Measurements from ENCODE around the gene GPC5.
A peak's percentile ranks its signal among the peaks of the same experiment; 100 is the strongest.
"Not testable (repeated sequence)": the region's sequence is repeated elsewhere in the genome, so short reads cannot be mapped to it uniquely, and the experiment has no call there.

GPC5 gene

DNA sequence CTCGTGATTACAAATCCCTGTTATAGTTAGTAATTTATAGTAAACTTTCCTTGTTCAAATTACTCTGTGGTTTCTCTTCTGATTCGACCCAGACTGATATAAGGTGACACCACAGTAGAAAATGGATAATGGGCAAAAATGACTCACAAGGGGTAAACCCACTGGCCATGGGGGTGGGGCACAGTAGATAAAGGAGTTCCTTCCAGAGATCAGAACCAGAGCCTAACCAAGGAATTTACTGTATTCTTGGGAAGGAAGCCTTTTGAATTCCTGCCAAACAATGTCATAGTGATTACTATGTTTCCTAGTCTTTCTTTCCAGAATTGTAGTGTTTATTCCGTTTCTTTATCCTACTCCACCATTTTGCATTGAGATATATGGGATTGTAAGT lies 29.0 kb upstream of the GPC5 start:
- DNase-seq (ENCODE audit: low spot score) = no peak

DNA sequence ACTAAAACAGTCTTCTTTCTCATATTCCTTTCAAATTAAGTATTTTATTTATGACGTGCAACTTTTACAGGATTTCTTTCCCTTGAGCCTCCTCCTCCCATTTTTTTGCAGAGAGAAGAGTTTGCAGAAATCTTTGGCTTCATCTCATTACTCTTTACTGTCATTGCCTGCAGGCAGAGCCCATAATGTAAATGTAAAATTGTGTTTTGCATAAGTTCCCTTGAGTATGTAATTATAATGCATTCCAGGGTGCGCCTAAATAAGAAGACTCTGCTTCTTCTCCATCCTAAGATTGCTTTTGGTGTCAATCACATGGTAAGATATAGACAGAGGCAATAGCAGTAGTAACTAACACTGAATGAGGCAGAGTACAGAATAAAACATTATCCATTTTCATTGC lies 27.9 kb upstream of the GPC5 start:
- DNase-seq (ENCODE audit: low spot score) = no peak

DNA sequence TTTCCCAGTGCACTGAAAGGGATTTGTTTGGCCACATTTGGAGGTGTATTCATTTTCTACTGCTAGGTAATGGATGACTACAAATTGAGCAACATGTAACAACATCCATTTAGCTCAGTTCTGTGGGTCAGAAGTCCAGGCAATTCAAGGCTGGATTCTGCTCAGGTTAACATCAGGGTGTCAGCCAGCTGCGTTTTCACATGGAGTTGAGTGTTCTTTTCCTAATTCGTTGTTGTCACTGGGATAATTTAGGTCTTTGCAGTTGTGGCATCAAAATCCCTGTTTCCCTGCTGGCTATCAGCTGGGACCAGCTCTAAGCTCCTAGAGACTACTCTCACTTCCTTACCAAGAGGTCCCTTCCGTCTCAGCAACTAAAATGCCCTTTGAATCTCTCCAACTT lies 25.5 kb upstream of the GPC5 start:
- DNase-seq (ENCODE audit: low spot score) = no peak

DNA sequence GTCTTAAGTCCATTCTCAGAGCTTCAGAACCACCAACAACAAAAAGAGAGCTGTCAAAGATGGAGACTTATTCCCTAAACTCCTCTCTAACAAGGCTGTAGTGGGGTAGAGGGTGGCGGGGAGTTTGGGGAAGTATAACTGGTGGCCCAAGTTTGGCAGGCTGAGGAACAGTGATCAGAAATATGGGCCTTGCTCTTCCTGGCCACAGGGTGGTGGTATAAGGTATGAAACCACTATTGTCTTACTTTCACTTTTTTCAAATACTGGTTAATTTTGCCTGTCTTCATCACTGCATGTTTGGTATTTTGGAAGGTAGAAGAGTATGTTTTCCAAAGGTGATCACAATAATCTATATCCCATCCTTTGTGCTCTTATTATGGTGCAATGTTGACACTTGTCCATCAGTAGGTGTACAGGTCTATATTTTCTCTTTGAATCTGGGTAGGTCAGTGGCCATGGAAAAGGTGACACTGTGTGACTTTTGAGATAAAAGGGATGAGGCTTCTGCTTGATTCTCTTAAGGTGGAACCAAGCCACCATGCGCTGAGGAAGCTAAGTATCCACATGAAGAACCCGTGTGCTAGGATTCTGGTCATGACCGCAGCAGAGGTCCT lies 23.2 kb upstream of the GPC5 start:
- peak; percentile 5 for DNase-seq (ENCODE audit: low spot score)

GRCh38 chr13:91381371-91381770 lies 17.1 kb upstream of the GPC5 start:
- DNase-seq (ENCODE audit: low spot score) = peak; percentile 53

- no peak for DNase-seq (ENCODE audit: low spot score)
These were observed 14.6 kb upstream of the GPC5 start for GRCh38 chr13:91383836-91384235.

DNA sequence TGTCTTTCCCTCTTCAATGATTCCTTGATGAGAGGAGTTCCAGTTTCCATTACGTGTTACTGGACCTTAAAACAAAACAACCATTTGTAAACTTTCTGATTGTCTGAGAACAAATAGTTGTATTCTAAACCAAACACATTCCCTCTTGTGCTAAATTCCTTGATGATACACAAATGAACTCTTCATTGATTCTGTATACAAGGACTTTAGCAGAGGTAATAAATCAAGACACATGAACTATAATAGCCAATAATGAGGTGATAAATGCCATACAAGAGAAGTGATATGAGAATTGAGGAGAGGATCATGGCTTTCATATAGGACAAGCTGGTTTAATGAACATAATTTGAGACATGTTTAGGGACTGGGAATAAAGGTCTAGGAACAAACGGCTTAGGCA lies 13.5 kb upstream of the GPC5 start:
- no peak for DNase-seq (ENCODE audit: low spot score)

GRCh38 chr13:91389186-91389585 lies 9.2 kb upstream of the GPC5 start:
- no peak for DNase-seq (ENCODE audit: low spot score)

GRCh38 chr13:91397595-91397994 lies 826 bp upstream of the GPC5 start:
- no peak for DNase-seq (ENCODE audit: low spot score)

- no peak for DNase-seq (ENCODE audit: low spot score)
These were observed 1.0 kb downstream of the GPC5 start for GRCh38 chr13:91399189-91400062.

GRCh38 chr13:91400063-91400399 lies 1.6 kb downstream of the GPC5 start:
- no peak for DNase-seq (ENCODE audit: low spot score)

GRCh38 chr13:91400671-91401070 lies 2.2 kb downstream of the GPC5 start:
- no peak for DNase-seq (ENCODE audit: low spot score)

GRCh38 chr13:91401920-91402319 lies 3.5 kb downstream of the GPC5 start:
- DNase-seq (ENCODE audit: low spot score) = no peak

GRCh38 chr13:91405240-91405639 lies 6.8 kb downstream of the GPC5 start:
- no peak for DNase-seq (ENCODE audit: low spot score)

- peak; percentile 45 for DNase-seq (ENCODE audit: low spot score)
These were observed 8.2 kb downstream of the GPC5 start for GRCh38 chr13:91406619-91407018.

- DNase-seq (ENCODE audit: low spot score) = no peak
These were observed 10.6 kb downstream of the GPC5 start for GRCh38 chr13:91408971-91409370.

DNA sequence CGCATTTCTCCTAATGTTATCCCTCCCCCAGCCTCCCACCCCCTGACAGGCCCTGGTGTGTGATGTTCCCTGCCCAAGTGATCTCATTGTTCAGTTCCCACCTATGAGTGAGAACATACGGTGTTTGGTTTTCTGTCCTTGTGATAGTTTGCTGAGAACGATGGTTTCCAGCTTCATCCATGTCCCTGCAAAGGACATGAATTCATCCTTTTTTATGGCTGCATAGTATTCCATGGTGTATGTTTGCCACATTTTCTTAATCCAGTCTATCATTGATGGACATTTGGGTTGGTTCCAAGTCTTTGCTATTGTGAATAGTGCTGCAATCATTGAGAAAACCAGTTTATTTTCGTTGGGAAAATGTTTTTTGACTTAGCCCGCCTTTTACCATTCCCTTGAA lies 18.2 kb downstream of the GPC5 start:
- DNase-seq (ENCODE audit: low spot score) = not testable (repeated sequence)

GRCh38 chr13:91417660-91418325 lies 19.4 kb downstream of the GPC5 start:
- DNase-seq (ENCODE audit: low spot score) = no peak

- no peak for DNase-seq (ENCODE audit: low spot score)
These were observed 28.5 kb downstream of the GPC5 start for GRCh38 chr13:91426913-91427312.

- DNase-seq (ENCODE audit: low spot score) = not testable (repeated sequence)
These were observed 40.3 kb downstream of the GPC5 start for GRCh38 chr13:91438674-91439073.

- no peak for DNase-seq (ENCODE audit: low spot score)
These were observed 52.5 kb downstream of the GPC5 start for GRCh38 chr13:91450913-91451312.

DNA sequence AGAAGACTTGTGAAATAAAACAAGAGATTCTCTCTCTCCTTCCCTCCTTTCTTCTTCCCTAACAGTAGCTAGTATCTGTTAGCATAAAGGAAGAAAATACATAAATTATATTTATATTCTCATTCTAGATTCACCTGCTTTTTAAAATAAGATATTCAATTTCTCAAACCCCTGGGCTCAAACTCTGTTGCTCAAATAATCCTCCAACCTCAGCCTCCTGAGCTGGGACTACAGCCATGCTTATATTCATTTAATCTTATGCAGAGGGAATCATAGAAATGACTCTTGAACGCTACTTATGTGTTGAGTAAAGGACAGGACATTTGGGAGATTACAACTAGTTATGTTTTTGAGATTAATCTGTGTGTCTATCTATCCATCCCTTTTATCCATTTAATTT lies 56.2 kb downstream of the GPC5 start:
- no peak for DNase-seq (ENCODE audit: low spot score)

DNA sequence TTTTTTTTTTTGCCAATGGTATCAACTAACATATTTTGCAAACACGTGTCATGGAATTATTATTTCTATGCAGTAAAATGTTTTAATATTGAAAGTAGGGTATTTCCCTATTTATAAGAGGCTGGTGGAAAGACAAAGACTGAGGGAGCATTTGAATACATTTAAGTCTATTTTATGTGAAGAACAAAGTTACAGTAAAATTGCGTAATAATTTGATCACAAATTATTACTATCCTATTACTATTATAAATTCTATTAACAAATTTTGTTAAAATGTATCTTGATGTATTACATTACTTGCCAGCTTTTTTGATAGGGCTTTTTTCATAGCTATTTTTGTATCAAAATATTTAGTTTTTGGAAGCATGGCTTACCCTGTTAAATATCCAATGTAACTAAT lies 58.4 kb downstream of the GPC5 start:
- DNase-seq (ENCODE audit: low spot score) = no peak

All from globus pallidus (tissue), 1 donor.